CD4-positive, alpha-beta T cell treated with Interleukin-10 for 1 hour (primary cell): ENCODE results near the gene TRIML2.

Experiments used
- DNase-seq: peaks from one replicate; pipeline ENCODE4 v3.0.0-alpha.2; 2020

Gene TRIML2

GRCh38 chr4:188109157-188109755, at the start of gene TRIML2:
TSS of gene TRIML2 (minus strand) at chr4:188109603. CDS start at chr4:188105368, 4,235 bp downstream.
- no peak for DNase-seq

DNA sequence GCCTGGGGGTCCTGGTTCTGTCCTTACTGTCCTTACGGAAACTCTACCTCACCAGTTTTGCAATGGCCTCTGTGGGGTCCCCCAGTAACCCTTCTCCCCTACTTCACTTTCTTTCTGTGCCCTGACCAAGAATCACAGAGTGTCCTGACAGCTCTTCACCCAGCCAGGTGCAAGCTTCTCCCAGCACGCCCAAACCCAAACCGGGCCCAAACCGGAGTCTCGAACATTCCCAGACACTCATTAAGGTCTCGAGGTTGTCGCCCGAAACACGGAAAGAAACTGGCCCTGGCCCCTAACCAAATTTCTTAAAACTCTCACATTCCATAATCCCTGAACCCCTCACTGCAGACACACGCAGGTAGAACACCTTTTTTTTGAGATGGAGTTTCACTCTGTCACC, 48.9 kb upstream of the TRIML2 start:
- no peak for DNase-seq

DNA sequence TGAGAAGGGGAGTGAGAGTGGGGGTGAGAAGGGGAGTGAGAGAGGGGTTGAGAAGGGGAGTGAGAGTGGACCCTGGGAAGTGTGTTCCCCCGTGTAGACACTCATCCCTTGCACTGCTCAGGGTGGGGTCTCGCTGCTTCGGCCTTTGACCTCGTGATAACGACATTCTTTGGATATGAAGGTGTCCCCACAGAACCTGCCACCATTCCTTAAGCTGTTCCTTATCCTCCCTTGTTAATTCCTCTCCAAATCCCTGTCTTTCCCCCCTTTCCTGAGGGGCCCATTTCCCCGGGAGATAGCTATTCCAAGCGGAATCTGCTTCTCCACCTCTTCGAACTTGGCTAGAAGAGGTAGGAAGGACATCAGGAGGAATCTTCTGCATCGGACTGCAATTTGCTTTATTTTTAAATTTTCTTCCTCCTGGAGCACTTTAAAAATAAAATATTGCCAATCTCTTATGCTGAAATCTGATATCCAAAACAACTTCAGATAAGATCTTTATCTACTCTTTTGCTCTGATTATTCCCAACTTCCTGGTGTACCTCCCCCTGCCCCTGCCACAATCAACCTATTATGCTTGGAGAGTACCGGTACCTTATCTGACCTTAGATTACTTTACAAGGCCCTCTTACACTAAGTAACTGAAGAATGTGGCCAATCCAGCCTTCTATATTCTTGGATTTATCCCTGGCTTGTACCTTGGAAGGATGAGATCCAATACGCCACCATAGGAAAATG, 45.4 kb upstream of the TRIML2 start:
- DNase-seq, result no peak

DNA sequence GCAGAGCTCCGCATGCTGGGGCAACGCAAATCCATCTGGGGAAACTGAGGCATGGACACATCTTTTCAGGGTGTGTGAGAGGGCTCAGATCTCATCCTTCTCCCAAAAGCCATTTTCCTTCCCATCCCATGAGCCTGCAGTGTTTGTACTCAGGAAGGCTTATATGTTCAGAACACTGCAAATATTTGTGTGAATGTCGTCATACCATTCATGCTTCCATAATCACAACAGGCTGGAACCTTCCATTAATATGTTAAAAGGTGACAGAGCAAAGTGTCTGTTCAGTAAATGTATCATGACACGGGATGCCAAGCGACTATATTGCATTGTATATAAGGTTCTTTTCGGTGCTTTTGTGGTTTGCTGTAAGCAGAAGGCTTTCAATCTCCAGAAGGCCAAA, 38.4 kb upstream of the TRIML2 start:
- no peak for DNase-seq

DNA sequence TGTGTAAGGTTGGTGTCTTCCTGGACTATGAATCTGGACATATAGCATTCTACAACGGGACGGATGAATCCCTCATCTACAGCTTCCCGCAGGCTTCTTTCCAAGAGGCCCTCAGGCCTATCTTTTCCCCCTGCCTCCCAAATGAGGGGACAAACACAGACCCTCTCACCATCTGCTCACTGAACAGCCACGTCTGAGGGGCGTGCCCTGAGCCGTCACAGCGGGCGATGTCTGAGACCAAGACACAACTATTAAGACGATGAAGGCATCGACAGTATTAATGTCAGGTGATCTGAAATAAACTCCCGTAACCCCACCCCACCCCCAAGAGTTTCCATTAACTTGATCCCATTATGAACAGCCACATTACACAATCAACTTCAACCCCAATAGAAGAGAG, 37.8 kb upstream of the TRIML2 start:
- no peak for DNase-seq

- no peak for DNase-seq
Measured at GRCh38 chr4:188146618-188147017, 37.2 kb upstream of the TRIML2 start.

GRCh38 chr4:188145601-188146000, 36.2 kb upstream of the TRIML2 start:
- DNase-seq, result no peak

GRCh38 chr4:188143731-188144130, 34.3 kb upstream of the TRIML2 start:
- no peak for DNase-seq

- no peak for DNase-seq
Measured at GRCh38 chr4:188139671-188140070, 30.3 kb upstream of the TRIML2 start.

DNA sequence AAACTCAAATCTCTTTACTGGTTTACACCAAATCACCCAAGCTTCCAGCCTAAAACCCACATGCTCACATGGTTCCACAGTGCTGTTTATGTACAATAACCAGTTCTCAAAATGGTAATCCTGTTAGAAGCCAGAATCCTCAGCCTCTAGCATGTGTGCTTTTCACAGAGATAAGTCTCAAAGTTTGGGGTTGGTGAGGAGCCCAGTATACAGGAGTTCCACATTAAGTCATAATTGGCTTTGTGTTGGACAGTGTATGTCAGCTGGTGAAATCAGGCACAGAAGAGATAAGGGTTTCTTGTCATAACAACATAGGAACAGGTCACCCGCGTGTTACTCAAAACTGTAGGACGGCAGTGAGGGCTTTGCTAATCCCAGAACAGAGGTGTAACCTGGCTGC, 29.7 kb upstream of the TRIML2 start, which contains the start of gene TRIML1:
Gene TRIML1 (plus strand): TSS at position 301 of the 400 bp plus-strand sequence. CDS start 118 bp downstream, outside the sequence.
- DNase-seq, result no peak

GRCh38 chr4:188138227-188138626, 28.8 kb upstream of the TRIML2 start:
- DNase-seq, result no peak

GRCh38 chr4:188132232-188132631, 22.8 kb upstream of the TRIML2 start:
- DNase-seq, result no peak

- no peak for DNase-seq
Measured at GRCh38 chr4:188130355-188130754, 21.0 kb upstream of the TRIML2 start.

DNA sequence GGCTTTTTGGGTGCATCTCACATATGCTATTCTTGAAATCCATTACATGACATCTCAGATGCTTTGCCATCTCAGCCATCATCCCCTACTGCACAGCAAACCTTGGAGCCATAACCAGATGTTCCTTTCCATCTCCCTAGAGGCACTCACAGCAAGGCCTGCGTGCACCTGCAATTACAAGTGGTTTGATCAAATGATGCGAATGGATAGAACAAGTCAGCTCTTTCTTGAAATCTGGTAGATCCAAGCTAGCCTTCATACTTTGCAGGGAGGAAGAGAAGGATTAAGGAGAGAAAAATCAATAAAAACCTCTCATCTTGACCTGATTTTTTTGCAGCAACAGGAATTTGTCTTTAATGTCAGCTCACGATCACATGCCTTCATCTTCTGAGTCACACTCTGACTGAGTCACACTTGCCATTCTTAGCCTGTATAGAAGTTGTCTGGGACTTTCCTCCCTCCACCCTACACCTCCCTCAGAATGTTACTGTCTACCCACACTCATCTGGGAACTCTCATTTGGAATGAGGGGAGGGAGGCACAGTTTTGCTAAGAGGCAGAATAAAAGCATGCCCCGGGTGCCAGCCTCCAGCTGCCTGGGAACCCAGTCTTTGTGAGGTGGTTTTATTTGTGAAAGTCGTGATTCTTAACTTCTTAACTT, 17.9 kb upstream of the TRIML2 start:
- no peak for DNase-seq

GRCh38 chr4:188121530-188121929, 12.1 kb upstream of the TRIML2 start:
- DNase-seq, result no peak

DNA sequence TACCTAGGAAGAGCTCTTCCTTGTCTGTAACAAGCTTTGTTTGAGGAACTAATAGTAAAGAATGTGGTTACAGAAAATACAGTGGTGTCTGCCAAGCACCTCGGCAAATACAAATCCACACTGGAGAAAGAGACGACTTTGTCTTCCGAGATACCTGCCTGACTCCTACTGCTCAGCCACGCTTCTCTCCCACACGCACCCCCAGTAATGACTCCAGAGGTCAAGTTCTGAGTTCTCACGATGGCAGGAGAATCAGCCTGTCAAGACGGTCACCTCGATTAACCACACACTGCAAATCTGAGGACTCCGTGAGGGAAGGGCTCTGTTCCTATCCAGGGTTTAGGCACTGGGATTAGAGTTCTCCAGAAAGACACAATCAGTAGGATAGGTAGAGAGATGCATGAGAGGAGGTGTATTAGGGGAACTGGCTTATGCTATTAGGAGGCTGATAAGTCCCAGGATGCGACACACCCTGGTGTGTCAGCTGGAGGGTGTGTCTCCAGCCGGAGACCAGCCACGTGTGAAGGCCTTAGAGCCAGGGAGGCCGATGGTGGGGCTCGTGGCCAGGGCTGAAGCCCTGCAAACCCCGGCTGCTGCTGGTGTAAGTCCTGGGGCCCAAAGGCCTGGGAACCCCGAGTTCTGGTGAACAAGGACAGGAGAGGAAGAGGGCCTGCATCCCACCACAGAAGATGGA, 8.4 kb upstream of the TRIML2 start:
- no peak for DNase-seq

DNA sequence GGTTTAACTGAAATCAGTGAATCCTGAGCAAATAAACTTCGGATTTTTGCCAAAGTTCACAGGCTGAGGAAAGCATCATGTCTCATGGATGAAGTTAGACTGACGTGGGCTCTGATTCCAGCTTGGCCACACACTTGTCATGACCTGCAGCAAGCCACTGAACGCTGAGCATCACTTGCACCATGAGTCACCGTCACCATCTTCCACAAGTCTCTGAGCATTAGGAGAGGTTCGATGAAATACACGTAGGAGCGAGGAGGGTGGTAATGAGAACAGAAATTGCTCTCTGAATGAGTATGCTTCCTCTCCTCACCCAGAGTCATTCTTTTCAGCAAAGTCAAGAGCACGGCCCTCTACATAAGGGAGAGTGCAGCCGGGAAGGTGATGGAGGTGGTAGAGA, 3.8 kb upstream of the TRIML2 start:
- no peak for DNase-seq

DNA sequence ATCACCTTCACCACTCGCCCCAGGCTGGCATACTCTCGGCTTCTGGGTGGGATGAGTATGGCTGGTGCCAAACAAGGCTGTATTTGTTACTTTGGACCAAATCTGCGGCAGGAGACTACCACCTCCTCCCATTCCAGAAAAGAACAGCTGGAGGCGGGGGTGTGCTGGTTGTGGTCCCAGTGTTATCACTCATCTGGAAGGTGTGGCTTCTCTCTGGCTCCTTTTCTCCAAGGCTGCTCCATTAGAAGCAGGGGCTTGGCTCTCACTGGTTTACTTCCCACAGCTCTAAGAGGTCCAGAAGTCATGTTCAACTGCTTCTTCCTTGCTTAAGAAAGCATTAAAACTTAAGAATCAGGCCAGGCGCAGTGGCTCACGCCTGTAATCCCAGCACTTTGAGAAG, 2.6 kb upstream of the TRIML2 start:
- no peak for DNase-seq

DNA sequence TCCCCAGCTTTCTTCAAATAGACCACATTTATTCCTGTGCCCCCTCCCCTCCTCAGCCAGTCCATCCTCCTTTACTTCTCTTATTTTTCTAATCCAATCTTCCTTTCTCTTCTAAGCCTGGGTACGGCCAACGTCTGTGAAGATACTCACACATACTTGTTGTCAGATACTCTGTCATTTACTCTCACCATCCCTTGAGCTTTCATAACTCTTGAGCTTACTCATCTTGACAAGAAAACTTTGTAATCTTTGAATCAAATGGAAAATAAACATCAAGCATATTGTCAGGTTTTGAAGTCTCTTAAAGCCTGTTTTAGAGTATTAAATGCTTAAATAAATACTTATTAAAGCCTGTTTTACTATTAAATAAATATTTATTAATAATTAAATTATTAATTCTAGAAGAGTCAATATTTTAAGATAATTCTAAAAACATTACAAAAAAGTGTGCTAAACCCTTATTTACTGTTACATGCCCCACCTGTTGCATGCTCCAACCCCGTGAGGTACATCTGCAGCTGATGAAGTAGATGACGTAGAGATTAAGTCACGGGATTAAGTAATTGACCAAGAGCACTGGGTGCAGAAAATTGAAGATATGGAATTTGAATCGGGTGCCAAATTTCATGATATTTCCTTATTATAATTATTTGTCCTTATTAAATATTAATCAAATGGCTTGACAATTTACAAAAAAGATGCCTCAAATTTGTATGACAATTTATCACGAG, 1.5 kb upstream of the TRIML2 start:
- no peak for DNase-seq

DNA sequence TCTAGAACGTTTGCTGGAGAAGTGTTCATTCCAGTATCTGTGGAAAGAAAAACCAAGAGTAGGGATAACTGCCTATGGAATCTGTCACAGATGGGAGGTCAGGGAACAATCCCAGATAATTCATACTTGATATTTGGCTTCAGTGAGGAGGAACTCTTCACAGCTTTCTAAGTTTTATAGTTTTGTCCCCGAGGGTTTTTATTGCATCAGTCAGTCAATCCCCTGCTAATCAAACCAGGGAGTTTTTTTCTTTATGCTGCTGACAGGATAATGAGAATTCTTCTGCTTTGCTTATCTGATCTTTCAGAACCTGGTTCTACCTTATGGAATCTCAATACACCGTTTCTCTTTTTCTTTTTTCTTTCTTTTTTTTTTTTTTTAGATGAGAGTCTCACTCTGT, 633 bp upstream of the TRIML2 start:
- DNase-seq, result no peak

- no peak for DNase-seq
Measured at GRCh38 chr4:188107931-188108843, 1.2 kb downstream of the TRIML2 start.

DNA sequence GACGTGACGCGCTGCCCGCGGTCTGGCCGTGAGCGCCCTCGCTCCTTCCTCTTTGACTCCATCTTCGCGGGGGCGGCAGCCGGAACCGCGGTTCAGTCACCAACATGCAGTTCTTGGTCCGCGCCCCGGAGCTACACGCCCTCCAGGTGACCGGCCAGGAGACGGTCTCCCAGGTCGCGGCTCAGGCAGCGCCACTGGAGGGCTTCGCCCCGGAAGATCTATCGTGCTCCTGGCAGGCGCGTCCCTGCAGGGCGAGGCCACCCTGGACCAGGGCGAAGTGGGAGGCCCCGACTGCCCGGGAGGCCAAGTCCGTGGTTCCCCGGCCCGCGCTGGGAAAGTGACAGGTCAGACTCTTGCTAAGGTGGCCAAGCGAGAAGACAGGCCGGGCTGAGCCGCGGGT, 2.9 kb downstream of the TRIML2 start:
- no peak for DNase-seq
